Kidney epithelial cell (primary cell): Measurements from ENCODE around the gene PEF1. TPM values are rescaled to one million over a fixed set of nuclear protein-coding genes. Genes with fewer than 3 reads are reported as not detected.

Experiments
- DNase-seq: peaks from one replicate; pipeline ENCODE4 v3.0.0-alpha.2; 2010; ENCODE audit warnings: low read depth
- H3K27me3 ChIP-seq: 2 replicates; pipeline ENCODE4 v1.6.0; 2011; ENCODE audit warnings: low read length; ENCODE audit not compliant: control insufficient read depth, insufficient read depth
- H3K36me3 ChIP-seq: 2 replicates; pipeline ENCODE4 v1.5.1; 2011; ENCODE audit warnings: low read length; ENCODE audit not compliant: control insufficient read depth, insufficient read depth
- H3K4me3 ChIP-seq: 2 replicates; pipeline ENCODE4 v1.5.1; 2011; ENCODE audit warnings: low read depth, mild to moderate bottlenecking, control low read depth, low read length
- total RNA-seq: library from RNA; depleted of rRNA; stranded (reverse); fragments of >200 nt; gene quantifications from 2 replicates; pipeline ENCODE4 v1.2.3, GENCODE V29; 2015
- TF ChIP-seq, protein P1 (sequence below): IDR thresholded peaks from 2 replicates; pipeline ENCODE4 v1.5.1; 2011; ENCODE audit warnings: mild to moderate bottlenecking, moderate library complexity, low read length, control low read depth, inconsistent platforms; ENCODE audit not compliant: insufficient read depth, poor library complexity, severe bottlenecking

Gene PEF1
- total RNA-seq, 1 donor from 2014 or later: 86.8 TPM

DNA sequence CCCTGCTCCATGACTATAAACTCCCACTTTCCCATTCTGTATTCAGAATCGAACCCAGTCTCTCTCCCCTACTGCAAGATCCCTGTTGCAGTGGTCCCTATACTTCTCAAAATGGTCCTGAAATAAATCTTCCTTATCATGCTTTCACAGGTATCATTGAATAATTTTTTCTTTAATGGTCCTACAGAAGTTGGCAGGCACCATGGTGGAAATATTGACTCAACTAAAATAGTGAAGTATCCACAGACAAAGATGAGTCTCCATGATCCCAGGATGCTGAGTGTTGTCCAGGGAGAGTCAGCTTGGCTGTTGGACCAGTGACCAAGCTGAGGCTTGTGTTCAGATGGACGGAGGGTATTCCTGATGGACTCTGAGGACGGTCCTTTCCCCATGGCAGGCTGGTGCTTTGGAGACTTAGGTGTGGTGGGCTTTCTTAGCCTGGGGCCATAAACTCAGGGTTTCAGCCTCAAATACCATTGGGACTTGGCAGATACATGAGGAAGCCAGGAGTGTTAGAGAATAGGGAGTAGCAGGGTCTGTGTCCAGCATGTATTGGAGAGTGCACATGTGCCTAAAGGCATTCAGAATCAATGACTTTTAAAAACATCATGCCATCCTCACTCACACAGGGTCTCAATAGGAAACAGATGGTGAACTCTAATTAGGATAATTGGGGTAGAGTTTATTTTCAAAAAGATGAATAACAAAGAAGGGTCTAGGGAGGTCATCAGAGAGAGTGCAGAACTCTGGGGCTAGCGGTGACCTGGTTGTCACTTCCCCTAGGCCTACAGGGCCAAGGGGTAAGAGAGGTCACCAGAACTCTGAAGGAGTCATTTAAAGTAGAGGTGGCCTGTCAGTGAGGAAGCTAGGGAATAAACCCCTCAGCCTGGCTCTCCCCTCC lies 48.6 kb downstream of the PEF1 start:
- DNase-seq: no peak
- TF ChIP-seq, protein P1, sequence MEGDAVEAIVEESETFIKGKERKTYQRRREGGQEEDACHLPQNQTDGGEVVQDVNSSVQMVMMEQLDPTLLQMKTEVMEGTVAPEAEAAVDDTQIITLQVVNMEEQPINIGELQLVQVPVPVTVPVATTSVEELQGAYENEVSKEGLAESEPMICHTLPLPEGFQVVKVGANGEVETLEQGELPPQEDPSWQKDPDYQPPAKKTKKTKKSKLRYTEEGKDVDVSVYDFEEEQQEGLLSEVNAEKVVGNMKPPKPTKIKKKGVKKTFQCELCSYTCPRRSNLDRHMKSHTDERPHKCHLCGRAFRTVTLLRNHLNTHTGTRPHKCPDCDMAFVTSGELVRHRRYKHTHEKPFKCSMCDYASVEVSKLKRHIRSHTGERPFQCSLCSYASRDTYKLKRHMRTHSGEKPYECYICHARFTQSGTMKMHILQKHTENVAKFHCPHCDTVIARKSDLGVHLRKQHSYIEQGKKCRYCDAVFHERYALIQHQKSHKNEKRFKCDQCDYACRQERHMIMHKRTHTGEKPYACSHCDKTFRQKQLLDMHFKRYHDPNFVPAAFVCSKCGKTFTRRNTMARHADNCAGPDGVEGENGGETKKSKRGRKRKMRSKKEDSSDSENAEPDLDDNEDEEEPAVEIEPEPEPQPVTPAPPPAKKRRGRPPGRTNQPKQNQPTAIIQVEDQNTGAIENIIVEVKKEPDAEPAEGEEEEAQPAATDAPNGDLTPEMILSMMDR: no peak
- no peak overlapping the region for H3K4me3 ChIP-seq

DNA sequence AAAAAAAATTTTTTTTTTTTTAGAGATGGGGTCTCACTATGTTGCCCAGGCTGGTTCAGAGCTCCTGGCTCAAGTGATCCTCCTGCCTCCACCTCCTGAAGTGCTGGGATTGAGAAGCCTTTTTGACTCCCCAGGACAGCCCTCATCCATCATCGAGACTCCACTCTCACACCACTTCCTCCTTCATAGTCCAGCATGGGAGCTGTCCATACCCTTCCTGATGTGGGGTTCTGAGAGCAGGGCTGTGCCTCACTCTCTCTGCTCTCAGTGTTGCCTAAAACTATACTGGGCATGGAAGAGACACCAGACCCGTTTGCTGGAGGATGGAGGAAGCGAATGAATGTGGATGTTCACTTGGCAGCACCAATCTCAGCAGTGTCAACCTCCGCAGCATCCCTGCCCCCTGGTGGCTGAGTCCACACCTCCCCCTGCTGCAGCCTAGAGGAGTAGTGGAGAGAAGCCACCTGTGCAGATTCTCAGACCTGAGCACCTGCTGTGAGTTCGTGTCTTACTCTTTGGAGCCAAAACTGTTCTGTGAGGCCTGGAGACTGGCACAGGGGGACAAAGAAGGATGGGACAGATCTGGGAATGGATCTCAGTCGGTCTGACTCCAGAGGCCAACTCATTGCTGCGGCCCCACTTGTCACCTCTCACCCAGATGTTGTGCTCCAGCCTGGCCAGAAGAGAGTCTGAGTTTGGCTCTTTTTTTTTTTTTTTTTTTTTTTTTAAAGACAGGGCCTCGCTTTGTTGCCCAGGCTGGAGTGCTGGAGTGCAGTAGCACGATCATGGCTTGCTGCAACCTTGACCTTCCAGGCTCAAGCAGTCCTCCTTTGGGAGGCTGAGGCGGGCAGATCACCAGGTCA lies 50.7 kb downstream of the PEF1 start:
- Histone ChIP-seq H3K27me3 (no peaks in the 10 kb centered on the region), H3K4me3 (no peak overlapping the region), H3K36me3 (no peaks in the 10 kb centered on the region)
- no peak for DNase-seq
- TF ChIP-seq, protein P1: peak; percentile 95

More for the DNA sequence above, 48.6 kb downstream of the PEF1 start:
- Histone ChIP-seq H3K36me3 (no peaks in the 10 kb centered on the region), H3K27me3 (no peaks in the 10 kb centered on the region)

DNA sequence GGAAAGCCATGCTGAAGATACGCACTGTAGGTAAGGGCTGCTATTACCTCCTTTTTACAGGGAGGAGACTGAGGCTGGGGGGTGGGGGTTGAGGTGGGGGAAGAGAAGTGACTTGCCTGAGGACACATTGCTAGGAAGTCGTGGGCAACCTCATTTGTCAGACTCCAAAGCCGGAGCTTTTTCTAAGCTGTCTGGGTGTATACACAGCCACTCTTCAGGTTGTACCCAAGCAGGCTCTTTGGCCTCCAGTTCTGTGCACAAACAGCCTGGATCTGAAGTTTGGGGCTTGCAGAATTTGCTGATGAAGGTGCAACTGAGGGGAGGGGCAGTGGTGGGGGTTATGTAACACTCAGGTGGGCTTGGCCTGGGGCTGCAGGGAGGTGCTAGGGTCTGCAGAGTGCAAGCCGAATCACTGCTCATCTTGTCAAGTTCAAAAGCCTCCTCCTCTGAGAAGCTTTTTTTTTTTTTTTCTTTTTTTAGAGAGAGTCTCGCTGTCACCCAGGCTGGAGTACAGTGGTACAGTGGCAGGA lies 51.5 kb downstream of the PEF1 start:
- no peak for DNase-seq
- Histone ChIP-seq H3K4me3 (no peak overlapping the region), H3K27me3 (no peaks in the 10 kb centered on the region), H3K36me3 (no peaks in the 10 kb centered on the region)
- TF ChIP-seq, protein P1: no peak

DNA sequence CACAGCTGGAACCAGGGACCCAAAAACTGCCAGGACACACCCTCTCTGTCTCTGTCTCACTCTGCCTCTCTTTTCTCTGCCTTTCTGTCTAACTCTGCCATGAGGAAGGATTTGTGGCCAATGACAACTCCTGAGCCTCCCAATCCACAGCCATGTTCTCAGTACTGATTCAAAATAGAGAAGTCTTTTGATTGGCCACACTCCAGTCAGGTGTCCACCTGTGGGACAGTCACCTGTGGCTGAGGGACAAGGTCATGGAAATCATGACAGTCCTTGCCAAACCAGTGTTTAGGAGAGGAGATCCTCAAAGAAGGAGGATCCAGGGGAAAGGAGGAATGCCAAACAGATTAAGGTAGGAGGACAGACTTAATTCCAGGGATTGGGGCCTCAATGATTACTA lies 52.5 kb downstream of the PEF1 start:
- TF ChIP-seq, protein P1: no peak
- no peaks in the 10 kb centered on the region for H3K27me3 ChIP-seq
- no peak for DNase-seq
- no peak overlapping the region for H3K4me3 ChIP-seq
- H3K36me3 ChIP-seq: no peaks in the 10 kb centered on the region

DNA sequence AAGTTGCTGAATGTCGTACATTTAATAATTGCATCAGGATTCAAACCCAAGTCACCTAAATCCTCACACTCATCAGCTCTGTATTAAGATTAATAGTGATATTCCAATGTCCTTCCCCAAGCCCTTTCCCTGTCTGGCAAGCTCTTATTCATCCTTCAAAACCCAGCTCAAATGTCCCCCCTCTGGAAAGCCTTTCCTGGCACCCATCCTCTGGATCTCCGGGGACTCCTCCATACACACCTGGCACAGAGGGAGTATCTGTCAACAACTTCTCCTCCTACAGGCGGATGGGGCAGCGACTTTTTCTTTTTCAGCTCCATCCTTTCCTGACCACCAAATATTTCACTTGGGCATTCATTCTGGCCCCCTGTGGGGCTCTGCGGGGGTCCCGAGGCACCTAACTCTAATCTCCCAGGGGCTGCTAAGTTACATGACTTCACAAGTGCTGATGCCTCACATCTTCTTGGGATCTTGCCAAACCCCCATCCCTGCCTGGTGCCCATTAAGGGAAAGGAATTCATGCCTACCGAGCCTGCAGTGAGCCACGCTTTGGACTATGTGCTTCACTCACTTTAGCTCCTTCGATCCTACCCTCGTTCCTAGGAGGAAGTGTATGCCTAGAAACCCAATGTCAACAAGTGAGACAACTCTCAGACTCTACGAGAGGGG lies 53.1 kb downstream of the PEF1 start:
- TF ChIP-seq, protein P1: no peak
- DNase-seq: peak; percentile 82

More for the DNA sequence above, 53.1 kb downstream of the PEF1 start:
- H3K27me3 ChIP-seq: no peaks in the 10 kb centered on the region
- no peaks in the 10 kb centered on the region for H3K36me3 ChIP-seq
- H3K4me3 ChIP-seq: no peak overlapping the region
